K562 (cell line): ENCODE data around the gene CAB39. TPM values are rescaled to one million over a fixed set of nuclear protein-coding genes. Genes with fewer than 3 reads are reported as not detected.

Experiments
- ARID1B ChIP-seq: fragments of 450-650 bp; IDR thresholded peaks from 2 replicates; pipeline ENCODE4 v1.6.1; 2016; ENCODE audit warnings: antibody characterized with exemption, mild to moderate bottlenecking, inconsistent platforms
- BCOR ChIP-seq: fragments of 450-650 bp; IDR thresholded peaks from 2 replicates; pipeline ENCODE4 v1.6.1; 2016
- HMBOX1 ChIP-seq: sonication (generic); IDR thresholded peaks from 2 replicates; pipeline ENCODE4 v1.6.1; 2016
- MLLT1 ChIP-seq, 2 experiments: fragments of 450-650 bp; IDR thresholded peaks; 2 replicates each; pipeline ENCODE4 v1.6.1; 2016
- MTA2 ChIP-seq: fragments of 450-650 bp; IDR thresholded peaks from 2 replicates; pipeline ENCODE4 v1.6.1; 2016; ENCODE audit warnings: low read depth
- NCOA4 ChIP-seq: fragments of 450-650 bp; IDR thresholded peaks from 2 replicates; pipeline ENCODE4 v1.6.1; 2018; ENCODE audit warnings: mild to moderate bottlenecking; ENCODE audit not compliant: partially characterized antibody
- POLR2B ChIP-seq: fragments of 450-650 bp; IDR thresholded peaks from 2 replicates; pipeline ENCODE4 v1.6.1; 2018; ENCODE audit warnings: low read depth; ENCODE audit not compliant: partially characterized antibody
- PURB ChIP-seq: sonication (generic); formaldehyde crosslinking; IDR thresholded peaks from 2 replicates; pipeline ENCODE4 v1.9.0; 2021; ENCODE audit warnings: low read depth, mild to moderate bottlenecking, missing genetic modification reagents
- RFX7 ChIP-seq: fragments of 250-450 bp; sonication (Bioruptor Pico); IDR thresholded peaks from 2 replicates; pipeline ENCODE4 v1.5.1; 2021; ENCODE audit warnings: mild to moderate bottlenecking
- RREB1 ChIP-seq: fragments of 250-450 bp; sonication (Bioruptor Pico); IDR thresholded peaks from 2 replicates; pipeline ENCODE4 v1.4.0; 2020
- SMARCA5 ChIP-seq: fragments of 450-650 bp; IDR thresholded peaks from 2 replicates; pipeline ENCODE4 v1.6.1; 2016
- STAG1 ChIP-seq: sonication (generic); formaldehyde crosslinking; IDR thresholded peaks from 2 replicates; pipeline ENCODE4 v1.5.0; 2020; ENCODE audit warnings: missing genetic modification reagents, borderline replicate concordance
- USF2 ChIP-seq: sonication (generic); formaldehyde crosslinking; IDR thresholded peaks from 2 replicates; pipeline ENCODE4 v1.5.0; 2020; ENCODE audit warnings: missing genetic modification reagents
- ZNF639 ChIP-seq, 2 experiments: fragments of 200-800 bp in 1 of 2; sonication (Bioruptor generic) in 1 of 2; sonication (generic) in 1 of 2; formaldehyde crosslinking in 1 of 2; IDR thresholded peaks in 1 of 2; conservative IDR thresholded peaks in 1 of 2; 2 replicates each; pipeline versions ENCODE4 v1.5.0 to v1.6.1; 2016 to 2020; ENCODE audit warnings: missing compliant biosample characterization in 1 of 2, missing genetic modification characterization in 1 of 2, missing genetic modification reagents in 1 of 2
- polyA plus RNA-seq, 8 experiments: library from polyadenylated mRNA; depleted of rRNA in 4 of 8; stranded (reverse) in 5 of 8; unstranded in 3 of 8; fragments of >200 nt; fragmentation: Nextera tagmentation in 2 of 8; fragmentation: Illumina TruSeq in 1 of 8; extraction: Ambion mirVana in 2 of 8; extraction: Trizol in 1 of 8; gene quantifications; 2 replicates each; pipeline versions ENCODE4 v1.2.1 to v1.2.3, GENCODE V29; 2011 to 2014; ENCODE audit warnings: inconsistent platforms in 1 of 8, missing spikeins in 1 of 8
- total RNA-seq, 7 experiments: library from RNA; depleted of rRNA in 6 of 7; stranded (reverse); fragments of >200 nt in 6 of 7; fragmentation: Illumina TruSeq in 2 of 7; extraction: Trizol in 2 of 7; gene quantifications; 2 replicates each; pipeline versions ENCODE4 v1.2.1 to v1.2.3, GENCODE V29; 2011 to 2021; ENCODE audit warnings: low replicate concordance in 1 of 7

Gene CAB39
- total and polyA plus RNA-seq, 9 of the 15 experiments (the other 6 are each of a cell fraction or from before 2014, with no cell fraction given): 27.2 to 94.4 (median 70.1) TPM

GRCh38 chr2:230864605-230865306, 152.1 kb downstream of the CAB39 start, which contains the start of gene ITM2C (continued):
- TF ChIP-seq ZNF639 (CRISPR knock-in tag; conservative IDR thresholded peaks at IDR 0.05 in 1 of 2, IDR thresholded peaks at IDR 0.05 in 1 of 2) (peak in 1 of 2 experiments; percentile 67; a peak in 2 of 4 replicates), RFX7 (CRISPR knock-in tag) (no peak), RREB1 (no peak), USF2 (CRISPR knock-in tag) (no peak), NCOA4 (no peak), POLR2B (peak; percentile 36), ARID1B (0 out of 2 replicates have a peak, but pooled peaks have one; percentile 12), MTA2 (no peak), HMBOX1 (no peak), STAG1 (CRISPR knock-in tag) (no peak), PURB (CRISPR knock-in tag) (no peak), SMARCA5 (0 out of 2 replicates have a peak, but pooled peaks have one; percentile 25), MLLT1 (IDR thresholded peaks at IDR 0.05) (no peak), BCOR (0 out of 2 replicates have a peak, but pooled peaks have one; percentile 46)
